ENCODE measurements around the gene MSGN1. TPM values are rescaled to one million over a fixed set of nuclear protein-coding genes. Genes with fewer than 3 reads are reported as not detected.

MSGN1 gene
- total RNA-seq, 4 donors from 2014 or later, result not detected

- TF ChIP-seq POLR2A (IDR thresholded peaks at IDR 0.05) (no peak), CTCF (IDR thresholded peaks at IDR 0.05) (no peak)
- no peak overlapping the region for H3K4me3 ChIP-seq (ENCODE audit: low read depth, poor library complexity, severe bottlenecking)
- DNase-seq (ENCODE audit: low spot score in 2 of 2), result no peak
- WGBS, 2 donors, result 38 to 52% methylated on average over 4 of the region's 4 CpGs
- intact Hi-C loops (cut with DNase I; ENCODE audit: low total_unique reads), result no loop called here
Measured at GRCh38 chr2:17793296-17793695, 23.0 kb upstream of the MSGN1 start.

GRCh38 chr2:17793803-17794354 is 22.4 kb upstream of the MSGN1 start:
- DNase-seq (ENCODE audit: low spot score in 2 of 2), result no peak
- 78 to 90% methylated on average over 6 of the region's 6 CpGs for WGBS, 2 donors
- intact Hi-C loops (cut with DNase I; ENCODE audit: low total_unique reads), result no loop called here
- H3K4me3 ChIP-seq (ENCODE audit: low read depth, poor library complexity, severe bottlenecking), result no peak overlapping the region
- TF ChIP-seq POLR2A (IDR thresholded peaks at IDR 0.05) (no peak), CTCF (IDR thresholded peaks at IDR 0.05) (no peak)

- WGBS, 2 donors, result 65 to 73% methylated on average over 5 of the region's 5 CpGs
- DNase-seq (ENCODE audit: low spot score in 2 of 2), result no peak
- no peak overlapping the region for H3K4me3 ChIP-seq (ENCODE audit: low read depth, poor library complexity, severe bottlenecking)
- TF ChIP-seq POLR2A (IDR thresholded peaks at IDR 0.05) (no peak), CTCF (IDR thresholded peaks at IDR 0.05) (no peak)
- intact Hi-C loops (cut with DNase I; ENCODE audit: low total_unique reads), result no loop called here
Measured at GRCh38 chr2:17795309-17795708, 21.0 kb upstream of the MSGN1 start.

- intact Hi-C loops (cut with DNase I; ENCODE audit: low total_unique reads), result no loop called here
- no peak for DNase-seq (ENCODE audit: low spot score in 2 of 2)
- 42 to 67% methylated on average over 4 of the region's 4 CpGs for WGBS, 2 donors
- TF ChIP-seq CTCF (IDR thresholded peaks at IDR 0.05) (no peak), POLR2A (IDR thresholded peaks at IDR 0.05) (no peak)
- H3K4me3 ChIP-seq (ENCODE audit: low read depth, poor library complexity, severe bottlenecking), result no peak overlapping the region
Measured at GRCh38 chr2:17798338-17798737, 17.9 kb upstream of the MSGN1 start.

- TF ChIP-seq POLR2A (IDR thresholded peaks at IDR 0.05), result no peak
- no peak for TF ChIP-seq CTCF (IDR thresholded peaks at IDR 0.05)
Measured at GRCh38 chr2:17799301-17800120, 16.7 kb upstream of the MSGN1 start.

More at GRCh38 chr2:17799301-17800120, 16.7 kb upstream of the MSGN1 start:
- no peak for DNase-seq (ENCODE audit: low spot score in 2 of 2)
- WGBS, 2 donors, result 61 to 86% methylated on average over 7 of the region's 7 CpGs
- H3K4me3 ChIP-seq (ENCODE audit: low read depth, poor library complexity, severe bottlenecking), result no peak overlapping the region
- intact Hi-C loops (cut with DNase I; ENCODE audit: low total_unique reads), result no loop called here
